Mammary epithelial cell (primary cell): ENCODE data around the gene TAF1B.

Experiments
- CTCF ChIP-seq, 2 donors: IDR thresholded peaks in 1 of 2; conservative IDR thresholded peaks in 1 of 2; 2 replicates each; pipeline ENCODE4 v1.5.1; 2011 to 2012; ENCODE audit warnings: inconsistent platforms in 2 of 2, low read length in 2 of 2, mild to moderate bottlenecking in 2 of 2, control low read depth in 1 of 2, low read depth in 1 of 2; ENCODE audit not compliant: insufficient read depth in 1 of 2; ENCODE audit errors: extremely low read depth in 1 of 2
- EZH2 ChIP-seq: IDR thresholded peaks from 2 replicates; pipeline ENCODE4 v1.6.1; 2012; ENCODE audit warnings: low read length, inconsistent platforms, borderline replicate concordance

GRCh38 chr2:9796056-9797010 lies 46.9 kb upstream of the TAF1B start:
- no peak for TF ChIP-seq CTCF (conservative IDR thresholded peaks at IDR 0.05 in 1 of 2, IDR thresholded peaks at IDR 0.05 in 1 of 2; ENCODE audit: extremely low read depth in 1 of 2, insufficient read depth in 1 of 2, low read depth in 1 of 2, low read length in 2 of 2)
- no peak for TF ChIP-seq EZH2
